GM10266 (cell line): Measurements from ENCODE around the gene SSU72.

Source experiments
- DNase-seq: peaks from one replicate; pipeline ENCODE4 v3.0.0; 2012; ENCODE audit errors: extremely low spot score
- CTCF ChIP-seq: IDR thresholded peaks from 2 replicates; pipeline ENCODE4 v1.5.1; 2012; ENCODE audit warnings: mild to moderate bottlenecking, low read depth; ENCODE audit not compliant: control insufficient read depth, insufficient read depth; ENCODE audit errors: missing control alignments

SSU72 gene

DNA sequence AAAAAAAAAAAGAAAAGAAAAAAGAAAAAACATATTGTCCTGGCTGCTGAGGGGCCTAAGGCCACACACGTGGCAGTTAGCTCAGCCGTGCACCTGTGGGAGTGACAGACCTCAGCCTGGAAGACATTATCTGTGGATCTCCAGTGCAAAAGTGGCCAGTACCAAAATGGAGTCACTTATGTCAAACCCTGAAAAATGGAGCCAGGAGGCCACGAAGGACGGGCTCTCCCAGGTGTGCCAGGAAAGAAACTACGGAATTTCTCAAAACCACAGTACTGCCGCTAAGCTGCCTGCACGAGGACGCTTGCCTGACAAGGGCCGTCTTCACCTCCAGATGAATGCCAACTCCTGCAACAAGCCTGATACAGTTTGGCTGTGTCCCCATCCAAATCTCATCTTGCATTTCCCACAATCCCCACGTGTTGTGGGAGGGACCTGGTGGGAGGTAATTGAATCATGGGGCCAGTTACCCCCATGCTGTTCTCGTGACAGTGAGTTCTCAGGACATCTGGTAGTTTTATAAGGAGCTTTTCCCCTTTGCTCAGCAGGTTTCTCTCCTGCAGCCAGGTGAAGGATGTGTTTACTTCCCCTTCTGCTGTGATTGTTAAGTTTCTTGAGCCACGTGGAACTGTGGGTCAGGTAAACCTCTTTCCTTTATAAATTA lies 35.3 kb upstream of the SSU72 start:
- DNase-seq = no peak
- no peak for TF ChIP-seq CTCF

DNA sequence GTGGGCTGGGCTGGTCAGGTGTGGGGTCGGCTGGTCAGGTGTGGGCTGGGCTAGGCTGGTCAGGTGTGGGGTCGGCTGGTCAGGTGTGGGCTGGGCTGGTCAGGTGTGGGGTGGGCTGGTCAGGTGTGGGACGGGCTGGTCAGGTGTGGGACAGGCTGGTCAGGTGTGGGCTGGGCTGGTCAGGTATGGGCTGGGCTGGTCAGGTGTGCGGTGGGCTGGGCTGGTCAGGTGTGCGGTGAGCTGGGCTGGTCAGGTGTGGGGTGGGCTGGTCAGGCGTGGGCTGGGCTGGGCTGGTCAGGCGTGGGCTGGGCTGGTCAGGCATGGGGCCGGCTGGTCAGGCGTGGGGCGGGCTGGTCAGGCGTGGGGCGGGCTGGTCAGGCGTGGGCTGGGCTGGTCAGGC lies 31.6 kb upstream of the SSU72 start:
- DNase-seq = no peak
- no peak for TF ChIP-seq CTCF

DNA sequence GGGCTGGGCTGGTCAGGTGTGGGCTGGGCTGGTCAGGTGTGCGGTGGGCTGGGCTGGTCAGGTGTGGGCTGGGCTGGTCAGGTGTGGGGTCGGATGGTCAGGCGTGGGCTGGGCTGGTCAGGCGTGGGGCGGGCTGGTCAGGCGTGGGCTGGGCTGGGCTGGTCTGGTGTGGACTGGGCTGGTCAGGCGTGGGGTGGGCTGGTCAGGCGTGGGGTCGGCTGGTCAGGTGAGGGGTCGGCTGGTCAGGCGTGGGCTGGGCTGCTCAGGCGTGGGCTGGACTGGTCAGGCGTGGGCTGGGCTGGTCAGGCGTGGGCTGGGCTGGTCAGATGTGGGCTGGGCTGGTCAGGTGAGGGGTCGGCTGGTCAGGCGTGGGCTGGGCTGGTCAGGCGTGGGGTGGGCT lies 31.1 kb upstream of the SSU72 start:
- DNase-seq = no peak
- no peak for TF ChIP-seq CTCF

DNA sequence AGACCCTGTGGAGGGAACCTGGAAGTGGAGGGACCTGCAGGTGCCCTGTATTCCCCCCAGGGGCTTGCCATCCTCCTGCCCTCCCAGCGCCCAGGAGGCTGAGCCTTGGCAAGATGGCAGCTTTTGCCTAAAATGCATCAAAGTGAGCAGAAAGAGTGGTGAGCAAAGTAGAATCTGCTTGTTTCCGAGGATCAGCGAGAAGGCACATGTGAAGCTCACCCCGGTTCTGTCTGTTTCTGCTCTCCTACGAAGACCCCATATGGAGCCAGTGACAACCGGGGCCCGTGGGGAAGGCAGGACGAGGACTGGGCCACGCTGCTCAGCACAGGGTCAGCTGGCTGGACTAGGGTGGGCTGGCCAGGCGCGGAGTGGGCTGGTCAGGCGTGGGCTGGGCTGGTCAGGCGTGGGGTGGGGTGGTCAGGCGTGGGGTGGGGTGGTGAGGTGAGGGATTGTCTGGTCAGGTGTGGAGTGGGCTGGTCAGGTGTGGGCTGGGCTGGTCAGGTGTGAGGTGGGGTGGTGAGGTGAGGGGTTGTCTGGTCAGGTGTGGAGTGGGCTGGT lies 30.4 kb upstream of the SSU72 start:
- TF ChIP-seq CTCF = no peak
- DNase-seq = no peak

DNA sequence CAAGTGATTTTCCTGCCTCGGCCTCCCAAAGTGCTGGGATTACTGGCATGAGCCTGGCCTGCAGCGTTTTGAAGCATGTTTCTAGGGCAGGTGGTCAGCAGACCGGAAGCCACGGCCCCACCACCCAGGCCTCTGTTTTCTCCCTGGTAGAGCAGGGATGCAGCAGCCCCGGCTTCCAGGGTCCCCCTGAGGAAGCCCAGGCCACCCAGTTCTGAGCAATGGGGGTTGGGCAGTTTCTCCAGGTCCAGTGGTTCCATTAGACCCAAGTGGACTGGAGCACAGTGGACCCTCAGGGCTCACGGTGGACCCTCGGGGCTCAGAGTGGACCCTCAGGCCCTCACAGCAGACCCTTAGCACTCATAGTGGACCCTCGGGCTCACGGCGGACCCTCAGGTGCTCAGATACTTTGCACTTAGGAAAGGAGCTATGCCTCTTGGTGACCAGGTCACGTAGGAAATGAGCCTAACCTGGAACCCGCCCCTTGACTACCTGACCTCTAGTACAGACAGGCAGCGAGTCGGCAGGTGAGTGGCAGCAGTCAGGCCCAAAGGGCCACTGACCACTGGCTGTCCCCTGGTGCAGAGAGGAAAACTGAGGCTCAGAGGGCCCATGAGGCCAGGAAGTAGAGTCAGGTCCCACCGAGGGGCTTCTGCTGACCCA lies 29.8 kb upstream of the SSU72 start:
- no peak for DNase-seq

GRCh38 chr1:1603671-1604373 lies 29.2 kb upstream of the SSU72 start:
- TF ChIP-seq CTCF = no peak
- no peak for DNase-seq

More for the DNA sequence above, 29.8 kb upstream of the SSU72 start:
- TF ChIP-seq CTCF = no peak
